ENCODE measurements around the gene EIF4E3.

The EIF4E3 gene

GRCh38 chr3:71722693-71723092 lies 2.5 kb downstream of the EIF4E3 start:
- no peak for FAIRE-seq

- no peak for FAIRE-seq
Measured at GRCh38 chr3:71721651-71722157, 3.5 kb downstream of the EIF4E3 start.

GRCh38 chr3:71721002-71721401 lies 4.2 kb downstream of the EIF4E3 start:
- FAIRE-seq, result no peak

GRCh38 chr3:71718072-71718471 lies 7.1 kb downstream of the EIF4E3 start:
- FAIRE-seq, result no peak

GRCh38 chr3:71714595-71714994 lies 10.6 kb downstream of the EIF4E3 start:
- FAIRE-seq, result no peak

- no peak for FAIRE-seq
Measured at GRCh38 chr3:71713041-71713440, 12.2 kb downstream of the EIF4E3 start.

- FAIRE-seq, result peak; percentile 90
Measured at GRCh38 chr3:71710906-71711494, 14.2 kb downstream of the EIF4E3 start.

- FAIRE-seq, result no peak
Measured at GRCh38 chr3:71709908-71710511, 15.2 kb downstream of the EIF4E3 start.

- no peak for FAIRE-seq
Measured at GRCh38 chr3:71708476-71709105, 16.6 kb downstream of the EIF4E3 start.

- FAIRE-seq, result no peak
Measured at GRCh38 chr3:71707595-71707994, 17.6 kb downstream of the EIF4E3 start.

- FAIRE-seq, result no peak
Measured at GRCh38 chr3:71705681-71706080, 19.5 kb downstream of the EIF4E3 start.

GRCh38 chr3:71704915-71705314 lies 20.3 kb downstream of the EIF4E3 start:
- FAIRE-seq, result no peak

GRCh38 chr3:71703797-71704196 lies 21.4 kb downstream of the EIF4E3 start:
- no peak for FAIRE-seq

- no peak for FAIRE-seq
Measured at GRCh38 chr3:71702131-71703024, 22.8 kb downstream of the EIF4E3 start.

GRCh38 chr3:71701251-71701762 lies 23.9 kb downstream of the EIF4E3 start:
- FAIRE-seq, result no peak

GRCh38 chr3:71695000-71695482 lies 30.2 kb downstream of the EIF4E3 start:
- no peak for FAIRE-seq

- no peak for FAIRE-seq
Measured at GRCh38 chr3:71694358-71694999, 30.7 kb downstream of the EIF4E3 start.

GRCh38 chr3:71693641-71694040 lies 31.6 kb downstream of the EIF4E3 start:
- FAIRE-seq, result no peak

GRCh38 chr3:71692139-71692538 lies 33.1 kb downstream of the EIF4E3 start:
- no peak for FAIRE-seq

GRCh38 chr3:71690341-71690841 lies 34.8 kb downstream of the EIF4E3 start:
- no peak for FAIRE-seq

- no peak for FAIRE-seq
Measured at GRCh38 chr3:71689291-71689690, 35.9 kb downstream of the EIF4E3 start.

GRCh38 chr3:71688121-71688520 lies 37.1 kb downstream of the EIF4E3 start:
- no peak for FAIRE-seq

All from TTC549 (cell line).